Coronary artery (tissue), 2 donors: Measurements from ENCODE around the gene VMAC.

Experiments
- DNase-seq: peaks from one replicate; pipeline ENCODE4 v3.0.0-alpha.2; 2017; ENCODE audit warnings: low spot score
- H3K27ac ChIP-seq, 2 donors: fragments of 200-600 bp; sonication (generic); one replicate each; pipeline ENCODE4 v1.5.1; 2016 to 2019
- H3K4me3 ChIP-seq: fragments of 200-600 bp; sonication (generic); 2 replicates; pipeline ENCODE4 v1.5.1; 2016; ENCODE audit warnings: mild to moderate bottlenecking, moderate library complexity
- TF ChIP-seq, protein P1 (sequence below): fragments of 200-600 bp; sonication (generic); IDR thresholded peaks from one replicate; pipeline ENCODE4 v1.5.1; 2019; ENCODE audit warnings: antibody characterized with exemption

The VMAC gene

DNA sequence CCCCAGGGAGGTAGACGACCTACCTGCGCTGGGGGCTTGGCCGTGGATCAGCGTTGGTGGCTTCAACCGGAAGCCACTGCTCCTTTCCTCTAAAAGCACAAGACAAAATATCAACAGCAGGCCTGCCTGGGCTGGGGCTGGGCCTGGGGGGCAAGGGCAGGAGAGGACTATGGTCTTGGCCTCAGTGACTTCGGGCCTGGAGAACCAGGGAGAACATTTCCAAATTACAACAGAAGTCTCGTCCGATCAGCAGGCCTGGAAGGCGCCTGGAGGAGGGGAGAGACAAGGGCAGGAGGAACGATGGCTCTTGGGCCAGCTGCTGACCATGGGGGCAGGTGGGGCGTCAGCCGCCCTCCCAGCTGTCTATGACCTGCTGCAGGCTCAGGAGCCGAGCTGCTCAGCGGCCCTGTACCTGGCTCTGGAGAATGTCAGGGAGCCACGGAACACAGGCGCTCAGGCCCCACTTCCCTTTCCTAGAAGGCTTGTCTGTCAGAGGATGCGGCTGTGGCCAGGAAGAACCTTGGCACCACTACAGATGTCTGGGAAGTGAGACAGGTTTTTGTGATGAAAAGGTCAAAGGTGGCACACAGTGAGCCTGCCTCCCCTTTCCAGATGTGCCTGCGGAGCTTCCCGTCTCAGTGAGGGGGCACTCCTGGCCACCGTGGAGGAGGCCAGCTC, 28.9 kb downstream of the VMAC start:
- no peak for DNase-seq
- no peak overlapping the region for H3K27ac ChIP-seq
- TF ChIP-seq, protein P1, sequence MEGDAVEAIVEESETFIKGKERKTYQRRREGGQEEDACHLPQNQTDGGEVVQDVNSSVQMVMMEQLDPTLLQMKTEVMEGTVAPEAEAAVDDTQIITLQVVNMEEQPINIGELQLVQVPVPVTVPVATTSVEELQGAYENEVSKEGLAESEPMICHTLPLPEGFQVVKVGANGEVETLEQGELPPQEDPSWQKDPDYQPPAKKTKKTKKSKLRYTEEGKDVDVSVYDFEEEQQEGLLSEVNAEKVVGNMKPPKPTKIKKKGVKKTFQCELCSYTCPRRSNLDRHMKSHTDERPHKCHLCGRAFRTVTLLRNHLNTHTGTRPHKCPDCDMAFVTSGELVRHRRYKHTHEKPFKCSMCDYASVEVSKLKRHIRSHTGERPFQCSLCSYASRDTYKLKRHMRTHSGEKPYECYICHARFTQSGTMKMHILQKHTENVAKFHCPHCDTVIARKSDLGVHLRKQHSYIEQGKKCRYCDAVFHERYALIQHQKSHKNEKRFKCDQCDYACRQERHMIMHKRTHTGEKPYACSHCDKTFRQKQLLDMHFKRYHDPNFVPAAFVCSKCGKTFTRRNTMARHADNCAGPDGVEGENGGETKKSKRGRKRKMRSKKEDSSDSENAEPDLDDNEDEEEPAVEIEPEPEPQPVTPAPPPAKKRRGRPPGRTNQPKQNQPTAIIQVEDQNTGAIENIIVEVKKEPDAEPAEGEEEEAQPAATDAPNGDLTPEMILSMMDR: no peak

DNA sequence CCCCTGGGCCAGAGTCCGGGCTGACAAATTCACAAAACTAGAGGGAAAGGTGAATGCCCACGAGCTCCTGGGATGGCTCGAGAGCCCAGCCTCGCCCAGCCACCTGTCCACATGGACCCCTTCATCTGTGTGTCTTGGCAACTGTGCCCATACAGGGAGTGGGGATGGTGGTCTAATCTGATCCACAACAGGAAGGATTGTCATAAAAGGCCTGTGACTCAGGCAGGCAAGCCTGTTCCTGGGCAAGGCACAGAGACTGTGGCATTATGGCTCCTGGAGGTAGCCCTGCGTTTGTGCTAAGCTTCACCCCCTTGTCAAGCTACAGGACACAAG, 29.4 kb downstream of the VMAC start:
- no peak for DNase-seq
- Histone ChIP-seq H3K27ac (no peak overlapping the region), H3K4me3 (no peak overlapping the region)
- TF ChIP-seq, protein P1: no peak

More for the DNA sequence above, 28.9 kb downstream of the VMAC start:
- H3K4me3 ChIP-seq: no peak overlapping the region

DNA sequence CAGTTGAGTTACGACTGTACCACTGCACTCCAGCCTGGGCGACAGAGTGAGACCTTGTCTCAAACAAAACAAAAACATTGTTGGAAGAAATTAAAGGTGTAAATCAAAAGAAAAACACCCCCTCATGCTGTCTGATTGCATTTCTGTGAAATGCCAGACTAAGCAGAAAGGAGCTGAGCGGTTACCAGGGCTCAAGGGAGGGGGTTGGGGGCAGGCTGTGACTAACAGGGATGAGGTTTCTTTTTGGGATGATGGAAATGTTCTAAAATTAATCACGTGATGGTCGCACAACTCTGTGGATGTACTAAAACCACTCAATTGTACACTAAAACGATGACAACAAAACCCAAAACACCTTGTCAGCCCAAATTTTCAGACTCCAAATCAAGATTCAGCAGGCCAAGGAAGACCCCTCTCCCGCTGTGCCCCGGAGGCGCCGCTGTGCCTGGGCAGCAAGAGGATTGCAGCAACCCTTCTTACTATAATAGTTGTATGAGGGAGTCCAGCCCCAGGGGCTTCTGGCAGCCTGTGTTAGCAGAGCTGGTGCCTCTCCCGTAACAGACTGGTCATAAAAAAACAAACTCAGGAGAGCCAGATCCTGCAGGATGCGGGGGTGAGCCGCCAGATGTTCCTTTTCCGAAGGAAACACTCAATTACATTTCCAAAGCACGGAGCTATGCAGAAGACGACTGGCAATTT, 30.3 kb downstream of the VMAC start:
- peak overlapping the region; percentile 13 for H3K4me3 ChIP-seq

DNA sequence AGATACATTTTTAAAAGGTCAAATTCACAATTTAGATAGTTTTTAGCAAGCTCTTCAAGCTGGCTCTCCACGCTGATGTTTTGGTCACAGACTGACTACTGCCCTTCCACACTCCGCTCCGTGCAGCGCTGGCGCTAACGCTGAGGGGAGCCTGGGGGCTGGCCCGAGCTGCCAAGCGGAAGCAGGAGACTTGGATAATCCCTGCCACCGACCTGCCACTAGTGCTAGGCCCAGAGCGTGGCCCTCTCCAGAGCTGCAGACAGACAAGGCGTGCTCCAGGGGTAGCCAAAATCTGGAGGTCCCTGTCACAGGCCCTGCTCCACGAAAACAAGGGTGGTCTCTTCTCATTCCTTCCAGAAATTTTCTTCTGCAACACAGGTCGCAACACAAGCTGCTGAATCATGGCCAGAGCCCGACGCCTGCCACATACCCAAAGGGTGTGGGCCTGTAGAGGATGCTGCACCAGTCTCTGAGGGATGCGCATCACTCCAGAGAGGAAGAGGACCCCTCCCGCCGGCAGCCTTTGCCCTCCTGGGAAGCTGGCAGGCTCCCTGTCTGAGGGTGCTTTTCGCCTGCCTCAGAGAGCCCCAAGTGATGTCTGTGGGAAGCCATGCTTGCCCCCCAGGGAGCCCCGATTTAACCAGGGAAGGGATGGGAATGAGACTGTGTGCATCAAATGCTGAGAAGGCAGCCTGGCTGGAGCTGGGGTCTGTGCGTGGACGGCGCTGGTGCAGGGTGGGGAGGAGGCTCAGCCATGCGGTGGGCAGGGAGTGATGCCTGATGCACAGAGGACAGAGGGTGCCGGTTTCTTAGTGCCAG, 31.0 kb downstream of the VMAC start:
- H3K27ac ChIP-seq: peak overlapping the region in 1 of 2 donors; percentile 60
- H3K4me3 ChIP-seq: peak overlapping the region; percentile 13
- DNase-seq: no peak

More for the DNA sequence above, 30.3 kb downstream of the VMAC start:
- peak overlapping the region in 1 of 2 donors; percentile 60 for H3K27ac ChIP-seq
- TF ChIP-seq, protein P1: no peak
- DNase-seq: no peak

DNA sequence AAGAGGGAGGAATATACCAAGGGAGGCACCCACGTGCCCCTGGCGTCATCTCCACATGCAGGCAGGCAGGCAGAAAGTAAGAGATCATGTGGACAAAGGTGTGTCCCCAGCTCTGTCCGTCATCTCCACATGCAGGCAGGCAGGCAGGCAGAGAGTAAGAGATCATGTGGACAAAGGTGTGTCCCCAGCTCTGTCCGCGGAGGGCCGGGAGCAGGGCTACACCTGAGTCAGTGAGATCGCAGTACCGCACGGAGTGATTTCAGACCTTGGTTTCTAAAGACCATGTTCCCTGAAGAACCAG, 31.6 kb downstream of the VMAC start:
- Histone ChIP-seq H3K4me3 (no peak overlapping the region), H3K27ac (peak overlapping the region in 1 of 2 donors; percentile 60)
- no peak for DNase-seq
- TF ChIP-seq, protein P1: no peak

More for the DNA sequence above, 31.0 kb downstream of the VMAC start:
- TF ChIP-seq, protein P1: no peak

DNA sequence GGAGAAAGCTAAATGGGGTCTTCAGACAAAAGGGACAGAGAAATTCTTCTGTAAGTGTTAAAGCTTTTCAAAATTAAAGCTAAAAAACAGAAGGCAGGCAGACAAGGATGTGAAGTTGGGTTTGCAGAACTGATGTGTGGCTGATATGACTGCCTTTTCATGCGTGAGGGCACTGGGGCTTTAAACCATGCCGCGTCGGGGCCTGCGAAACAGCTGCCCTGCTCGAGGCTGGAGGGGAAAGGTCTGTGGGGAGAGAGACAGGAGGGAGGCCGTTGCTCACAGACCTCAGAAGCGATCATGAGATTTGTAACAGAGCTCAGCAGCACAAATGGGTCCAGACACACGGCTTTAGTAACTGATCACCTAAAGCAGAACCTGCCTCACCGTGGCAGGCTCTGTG, 32.9 kb downstream of the VMAC start:
- Histone ChIP-seq H3K27ac (no peak overlapping the region), H3K4me3 (no peak overlapping the region)
- TF ChIP-seq, protein P1: no peak
- DNase-seq: no peak
